Measurements from ENCODE around the gene SIMC1.

SIMC1 gene

DNA sequence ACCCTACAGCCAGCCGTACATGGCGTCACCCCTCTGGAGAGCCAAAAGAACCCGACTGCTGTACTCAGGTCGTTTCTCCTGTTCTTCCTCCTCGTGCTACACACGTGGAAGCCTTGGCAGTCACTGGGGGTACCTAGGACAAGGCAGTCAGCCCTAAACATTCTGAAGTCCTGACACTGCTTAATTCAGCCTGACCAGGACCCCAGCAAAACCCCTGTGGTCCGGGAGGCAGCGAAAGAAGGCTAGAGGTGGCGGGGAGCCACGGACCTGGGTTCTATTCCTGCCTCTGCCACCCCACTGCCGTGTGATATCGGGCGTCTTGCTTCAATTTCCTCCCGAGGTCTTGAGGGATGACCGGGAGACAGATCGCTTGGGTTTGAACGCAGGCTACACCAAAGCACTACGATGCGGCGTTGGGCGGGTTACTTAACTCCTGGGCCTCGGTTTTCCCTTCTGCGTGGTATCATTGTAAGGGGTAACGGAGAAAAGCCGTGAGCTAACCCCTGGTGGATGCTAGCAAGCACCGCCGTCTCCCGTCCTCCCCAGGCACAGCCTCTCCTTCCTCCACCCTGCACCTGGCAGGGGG lies 126.6 kb downstream of the SIMC1 start:
- peak overlapping the region; percentile 71 for H3K4me3 ChIP-seq (ENCODE audit: control insufficient read depth, low read depth, low read length)
- no peak for DNase-seq (ENCODE audit: low read depth)
- TF ChIP-seq, protein P1, sequence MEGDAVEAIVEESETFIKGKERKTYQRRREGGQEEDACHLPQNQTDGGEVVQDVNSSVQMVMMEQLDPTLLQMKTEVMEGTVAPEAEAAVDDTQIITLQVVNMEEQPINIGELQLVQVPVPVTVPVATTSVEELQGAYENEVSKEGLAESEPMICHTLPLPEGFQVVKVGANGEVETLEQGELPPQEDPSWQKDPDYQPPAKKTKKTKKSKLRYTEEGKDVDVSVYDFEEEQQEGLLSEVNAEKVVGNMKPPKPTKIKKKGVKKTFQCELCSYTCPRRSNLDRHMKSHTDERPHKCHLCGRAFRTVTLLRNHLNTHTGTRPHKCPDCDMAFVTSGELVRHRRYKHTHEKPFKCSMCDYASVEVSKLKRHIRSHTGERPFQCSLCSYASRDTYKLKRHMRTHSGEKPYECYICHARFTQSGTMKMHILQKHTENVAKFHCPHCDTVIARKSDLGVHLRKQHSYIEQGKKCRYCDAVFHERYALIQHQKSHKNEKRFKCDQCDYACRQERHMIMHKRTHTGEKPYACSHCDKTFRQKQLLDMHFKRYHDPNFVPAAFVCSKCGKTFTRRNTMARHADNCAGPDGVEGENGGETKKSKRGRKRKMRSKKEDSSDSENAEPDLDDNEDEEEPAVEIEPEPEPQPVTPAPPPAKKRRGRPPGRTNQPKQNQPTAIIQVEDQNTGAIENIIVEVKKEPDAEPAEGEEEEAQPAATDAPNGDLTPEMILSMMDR (IDR thresholded peaks at IDR 0.05; ENCODE audit: control insufficient read depth, insufficient read depth, low read depth, low read length, missing control alignments) = no peak

DNA sequence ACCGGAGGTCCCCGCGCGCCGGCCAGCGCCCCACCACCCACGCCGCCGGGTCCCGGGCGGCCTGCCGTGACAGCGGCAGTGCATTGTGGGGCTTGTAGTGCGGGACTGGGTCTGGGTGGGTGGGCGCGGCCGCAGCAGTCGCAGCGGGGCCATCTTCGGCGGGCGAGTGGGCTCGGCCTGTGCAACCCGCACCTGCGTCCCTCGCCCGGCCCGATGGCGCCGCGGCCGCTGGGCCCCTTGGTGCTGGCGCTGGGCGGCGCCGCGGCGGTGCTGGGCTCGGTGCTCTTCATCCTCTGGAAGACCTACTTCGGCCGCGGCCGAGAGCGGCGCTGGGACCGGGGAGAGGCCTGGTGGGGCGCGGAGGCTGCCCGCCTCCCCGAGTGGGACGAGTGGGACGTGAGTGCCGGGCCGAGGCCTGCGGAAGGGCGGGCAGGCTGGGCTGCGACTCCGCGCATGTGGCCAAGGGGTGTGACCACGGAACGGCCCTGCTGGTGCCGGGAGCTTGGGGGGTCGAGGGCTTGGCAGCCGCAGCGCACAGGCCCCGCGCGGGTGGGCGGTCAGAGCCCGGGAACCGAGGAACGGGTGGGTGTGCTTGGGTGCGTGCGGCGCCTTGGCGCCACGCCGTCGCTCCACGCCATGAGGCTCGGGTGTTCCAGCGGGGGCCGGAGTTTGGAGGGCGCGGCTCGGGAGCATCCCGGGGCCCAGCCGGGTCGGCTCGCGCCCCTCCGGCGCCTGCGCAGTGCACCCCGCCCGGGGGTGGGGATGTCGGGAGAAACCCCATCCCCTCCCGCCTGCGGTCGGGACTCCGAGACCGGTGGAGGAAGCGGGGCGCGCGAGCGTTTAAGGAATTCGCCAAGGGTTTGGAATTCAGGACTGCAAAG lies 127.4 kb downstream of the SIMC1 start, which contains the start of gene ARL10:
Gene ARL10 (plus strand): TSS at position 137 of the 881 bp plus-strand sequence. CDS start 77 bp downstream, at position 214.
- peak within 1 kb of the TSS; percentile 71 for H3K4me3 ChIP-seq (ENCODE audit: control insufficient read depth, low read depth, low read length)
- DNase-seq (ENCODE audit: low read depth) = peak; percentile 24
- TF ChIP-seq, protein P1 (IDR thresholded peaks at IDR 0.05; ENCODE audit: control insufficient read depth, insufficient read depth, low read depth, low read length, missing control alignments) = no peak

DNA sequence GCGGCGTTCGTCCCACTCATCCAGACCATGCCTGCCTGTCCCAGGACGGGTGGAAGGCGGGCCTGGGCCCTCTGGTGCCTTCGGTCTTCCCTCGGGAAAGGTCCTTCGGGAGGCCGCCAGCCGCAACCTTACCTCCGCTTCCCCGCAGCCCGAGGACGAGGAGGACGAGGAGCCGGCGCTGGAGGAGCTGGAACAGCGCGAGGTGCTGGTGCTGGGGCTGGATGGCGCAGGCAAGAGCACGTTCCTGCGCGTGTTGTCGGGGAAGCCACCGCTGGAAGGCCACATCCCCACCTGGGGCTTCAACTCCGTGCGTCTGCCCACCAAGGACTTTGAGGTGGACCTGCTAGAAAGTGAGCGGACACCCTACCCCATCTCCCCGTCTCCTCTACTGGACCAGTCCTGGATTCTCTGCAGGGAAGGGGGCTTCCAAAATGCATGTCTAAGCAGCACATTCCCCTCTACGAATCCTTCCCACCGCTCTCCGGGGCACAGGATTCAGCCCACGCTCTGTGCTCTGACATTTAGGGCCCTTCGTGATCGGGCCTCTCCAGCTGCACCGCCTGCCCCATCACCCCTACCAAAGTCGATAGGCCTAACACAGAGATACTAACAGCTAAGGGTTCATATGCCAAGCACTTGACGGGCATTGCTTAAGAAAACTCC lies 128.1 kb downstream of the SIMC1 start:
- DNase-seq (ENCODE audit: low read depth) = no peak
- TF ChIP-seq, protein P1 (IDR thresholded peaks at IDR 0.05; ENCODE audit: control insufficient read depth, insufficient read depth, low read depth, low read length, missing control alignments) = no peak
- H3K4me3 ChIP-seq (ENCODE audit: control insufficient read depth, low read depth, low read length) = peak overlapping the region; percentile 71

DNA sequence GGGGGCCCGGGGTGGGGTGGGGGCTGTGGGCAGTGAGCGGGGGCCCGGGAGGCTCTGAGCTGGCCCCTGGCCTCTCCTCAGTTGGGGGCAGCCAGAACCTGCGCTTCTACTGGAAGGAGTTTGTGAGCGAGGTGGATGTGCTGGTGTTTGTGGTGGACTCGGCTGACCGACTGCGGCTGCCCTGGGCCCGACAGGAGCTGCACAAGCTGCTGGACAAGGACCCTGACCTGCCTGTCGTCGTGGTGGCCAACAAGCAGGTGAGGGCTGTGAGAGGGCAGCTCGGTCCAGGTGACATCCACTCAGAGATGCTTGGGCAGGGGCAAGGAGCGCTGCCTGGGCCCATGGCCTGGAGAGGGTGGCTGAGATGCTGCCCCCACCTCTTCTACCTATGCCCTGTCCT lies 130.5 kb downstream of the SIMC1 start:
- TF ChIP-seq, protein P1 (IDR thresholded peaks at IDR 0.05; ENCODE audit: control insufficient read depth, insufficient read depth, low read depth, low read length, missing control alignments) = no peak
- H3K4me3 ChIP-seq (ENCODE audit: control insufficient read depth, low read depth, low read length) = no peak overlapping the region
- DNase-seq (ENCODE audit: low read depth) = no peak

DNA sequence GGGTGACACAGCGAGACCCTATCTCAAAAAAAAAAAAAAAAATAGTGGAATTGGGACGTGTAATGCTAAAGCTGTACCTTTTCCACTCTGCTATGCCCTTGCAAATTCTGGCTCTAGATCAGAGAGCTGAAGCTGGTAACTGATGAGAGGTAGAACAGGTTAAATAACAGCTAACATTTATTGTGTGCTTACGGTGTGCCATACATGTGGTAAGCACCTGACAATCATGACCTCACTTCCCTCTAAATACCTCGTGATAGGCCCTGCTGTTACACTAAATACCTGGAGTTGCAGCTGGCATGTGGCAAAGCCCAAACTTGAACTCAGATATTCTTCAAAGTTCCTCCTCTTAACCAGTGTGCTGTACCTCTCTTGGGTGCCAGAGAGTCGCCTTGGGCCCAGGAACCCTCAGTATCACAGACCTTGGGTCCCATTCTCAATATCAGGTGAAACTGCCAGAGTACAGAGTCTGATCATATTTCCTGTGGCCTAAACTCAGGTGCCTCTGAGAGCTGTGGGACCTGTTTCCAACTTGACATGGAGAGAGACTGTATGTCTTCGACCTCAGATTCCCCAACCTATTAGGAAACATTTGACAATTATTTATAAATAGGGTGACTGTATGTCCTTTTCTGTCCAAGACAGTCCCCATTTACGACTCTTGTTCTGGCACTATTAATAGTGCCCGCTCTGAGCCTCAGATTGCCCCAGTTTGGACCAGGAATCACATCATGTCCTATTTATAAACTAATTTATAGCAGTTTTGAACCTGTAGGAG lies 131.9 kb downstream of the SIMC1 start:
- no peak overlapping the region for H3K4me3 ChIP-seq (ENCODE audit: control insufficient read depth, low read depth, low read length)
- no peak for DNase-seq (ENCODE audit: low read depth)
- TF ChIP-seq, protein P1 (IDR thresholded peaks at IDR 0.05; ENCODE audit: control insufficient read depth, insufficient read depth, low read depth, low read length, missing control alignments) = no peak
